Activated naive CD8-positive, alpha-beta T cell (primary cell): ENCODE measurements around the gene EIF4ENIF1.
"Not testable (repeated sequence)": the region's sequence is repeated elsewhere in the genome, so short reads cannot be mapped to it uniquely, and the experiment has no call there.

Experiments
- H3K27ac Mint-ChIP-seq: one replicate; pipeline ENCODE4 v1.8.0; 2021; ENCODE audit warnings: mixed read lengths
- H3K27me3 Mint-ChIP-seq: one replicate; pipeline ENCODE4 v1.8.0; 2021; ENCODE audit warnings: mixed read lengths
- H3K36me3 Mint-ChIP-seq: one replicate; pipeline ENCODE4 v1.8.0; 2021; ENCODE audit warnings: mixed read lengths
- H3K4me1 Mint-ChIP-seq: one replicate; pipeline ENCODE4 v1.8.0; 2021; ENCODE audit warnings: low read depth, mixed read lengths
- H3K4me3 Mint-ChIP-seq: one replicate; pipeline ENCODE4 v1.8.0; 2021; ENCODE audit warnings: mild to moderate bottlenecking, mixed read lengths
- H3K9me3 Mint-ChIP-seq: one replicate; pipeline ENCODE4 v1.8.0; 2021; ENCODE audit warnings: low read depth, mixed read lengths

The EIF4ENIF1 gene

DNA sequence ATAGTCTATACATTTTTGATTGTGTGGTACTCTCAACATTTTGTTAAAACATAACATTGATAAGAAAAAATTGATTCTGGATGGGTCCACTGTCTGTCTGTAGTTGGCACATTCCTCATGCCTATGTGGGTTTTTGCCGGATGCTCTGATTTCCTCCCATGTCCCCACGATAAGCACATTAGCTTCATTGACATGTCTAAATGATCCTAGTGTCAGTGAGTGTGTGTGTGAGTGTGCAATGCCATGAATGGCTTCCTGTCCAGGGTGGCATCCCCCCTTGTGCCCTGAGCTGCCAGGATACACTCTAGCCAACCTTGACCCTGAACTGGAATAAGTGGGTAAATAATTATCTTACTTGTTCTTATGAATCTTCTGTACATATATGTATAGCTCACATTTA, 12.1 kb upstream of the EIF4ENIF1 start:
- H3K9me3 Mint-ChIP-seq, result no peaks in the 10 kb centered on the region
- H3K4me1 Mint-ChIP-seq, result peaks cover 67% of the 10 kb centered on the region
- H3K36me3 Mint-ChIP-seq, result peaks cover 2% of the 10 kb centered on the region
- no peaks in the 10 kb centered on the region for H3K27me3 Mint-ChIP-seq
- peak overlapping the region; percentile 22 for H3K27ac Mint-ChIP-seq
- peak overlapping the region; percentile 39 for H3K4me3 Mint-ChIP-seq

GRCh38 chr22:31497148-31497938, 7.7 kb upstream of the EIF4ENIF1 start:
- peaks cover 45% of the 10 kb centered on the region for H3K4me1 Mint-ChIP-seq
- H3K27me3 Mint-ChIP-seq, result no peaks in the 10 kb centered on the region
- H3K4me3 Mint-ChIP-seq, result peak overlapping the region; percentile 97
- H3K36me3 Mint-ChIP-seq, result peaks cover 2% of the 10 kb centered on the region
- H3K9me3 Mint-ChIP-seq, result no peaks in the 10 kb centered on the region
- H3K27ac Mint-ChIP-seq, result peak overlapping the region; percentile 97

DNA sequence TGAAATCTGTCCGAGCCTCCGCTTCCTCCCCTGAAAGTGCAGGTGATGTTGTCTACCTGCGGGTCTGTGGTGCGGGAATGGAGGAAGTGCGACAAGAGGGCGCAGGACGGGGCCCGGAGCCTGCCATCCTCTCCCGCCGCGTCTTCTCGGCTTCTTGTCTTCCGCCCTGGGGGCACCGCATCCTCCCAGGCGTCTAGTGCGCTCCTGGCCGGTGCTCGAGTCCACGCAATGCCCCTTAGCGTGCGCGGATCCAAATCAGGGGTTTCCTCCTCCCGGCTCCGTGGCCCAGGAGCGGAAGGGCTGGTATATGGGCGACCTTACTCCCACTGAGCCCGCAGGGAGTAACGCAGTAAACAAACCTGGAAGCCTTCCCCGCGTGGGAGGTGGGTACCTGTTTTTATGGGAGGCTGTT, 7.1 kb upstream of the EIF4ENIF1 start:
- H3K36me3 Mint-ChIP-seq, result peaks cover 2% of the 10 kb centered on the region
- peak overlapping the region; percentile 97 for H3K27ac Mint-ChIP-seq
- H3K4me1 Mint-ChIP-seq, result peaks cover 43% of the 10 kb centered on the region
- no peaks in the 10 kb centered on the region for H3K27me3 Mint-ChIP-seq
- peak overlapping the region; percentile 97 for H3K4me3 Mint-ChIP-seq
- H3K9me3 Mint-ChIP-seq, result no peaks in the 10 kb centered on the region

DNA sequence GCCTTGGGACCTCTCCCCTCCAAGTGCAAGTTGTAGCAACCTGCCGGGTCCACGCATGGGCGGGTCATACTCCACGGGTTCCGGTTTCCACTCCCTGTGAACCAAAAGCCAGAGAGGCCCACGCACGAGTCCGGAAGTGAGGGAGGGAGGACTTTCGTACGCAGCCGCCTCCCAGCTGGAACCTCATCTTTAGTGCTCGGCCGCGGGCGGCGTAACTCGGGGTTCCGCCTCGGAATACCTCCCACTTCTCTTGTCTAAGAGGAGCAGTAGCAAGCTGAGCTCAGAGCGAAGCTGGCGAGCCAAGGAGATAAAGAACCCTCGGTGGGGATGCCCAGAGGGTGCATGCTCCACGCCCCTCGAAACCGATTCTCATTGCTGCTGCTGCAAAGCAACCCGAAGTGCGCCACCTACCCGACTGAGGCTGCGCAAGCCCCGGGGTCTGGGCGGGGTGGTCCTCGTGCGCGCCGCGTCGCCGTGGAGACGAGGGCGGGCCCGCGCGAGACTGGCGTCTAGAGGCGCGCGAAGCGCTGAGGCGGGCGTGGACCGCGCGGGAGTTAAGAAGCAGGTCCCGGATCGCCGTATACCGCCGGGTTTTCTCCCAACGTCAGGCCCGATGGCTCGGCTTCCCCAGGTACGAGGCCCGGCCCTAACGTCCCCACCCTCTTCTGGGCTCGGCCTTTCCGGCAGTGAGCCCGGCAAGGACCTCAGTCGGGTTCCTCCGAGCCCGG, 6.5 kb upstream of the EIF4ENIF1 start, which contains the start of gene SFI1:
SFI1 (plus strand) TSS at position 530 of the 728 bp plus-strand sequence. CDS start 11,749 bp downstream, outside the sequence.
- peak within 1 kb of the TSS; percentile 97 for H3K4me3 Mint-ChIP-seq
- peaks cover 42% of the 10 kb centered on the region for H3K4me1 Mint-ChIP-seq
- H3K27ac Mint-ChIP-seq, result peak within 1 kb of the TSS; percentile 97
- no peaks in the 10 kb centered on the region for H3K27me3 Mint-ChIP-seq
- no peaks in the 10 kb centered on the region for H3K9me3 Mint-ChIP-seq
- H3K36me3 Mint-ChIP-seq, result peaks cover 2% of the 10 kb centered on the region

GRCh38 chr22:31495343-31495742, 5.7 kb upstream of the EIF4ENIF1 start:
- Mint-ChIP-seq H3K36me3 (peaks cover 2% of the 10 kb centered on the region), H3K4me3 (peak overlapping the region; percentile 97), H3K4me1 (peaks cover 50% of the 10 kb centered on the region), H3K27me3 (no peaks in the 10 kb centered on the region), H3K27ac (peak overlapping the region; percentile 97), H3K9me3 (no peaks in the 10 kb centered on the region)

DNA sequence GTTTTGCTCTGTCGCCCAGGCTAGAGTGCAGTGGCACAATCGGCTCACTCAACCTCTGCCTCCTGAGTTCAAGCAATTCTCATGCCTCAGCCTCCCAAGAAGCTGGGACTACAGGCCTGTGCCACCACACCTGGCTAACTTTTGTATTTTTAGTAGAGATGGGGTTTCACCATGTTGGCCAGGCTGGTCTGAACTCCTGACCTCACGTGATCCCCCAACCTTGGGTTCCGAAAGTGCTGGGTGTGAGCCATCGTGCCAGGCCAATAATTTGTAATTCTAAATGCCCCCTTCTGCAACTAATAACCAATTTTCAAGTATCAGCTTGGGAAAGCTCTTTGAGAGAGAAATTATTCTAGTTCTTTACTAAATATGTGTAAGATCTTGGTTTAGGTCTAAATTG, 3.7 kb upstream of the EIF4ENIF1 start:
- H3K27ac Mint-ChIP-seq, result peak overlapping the region; percentile 82
- not testable (repeated sequence) for H3K27me3 Mint-ChIP-seq, H3K9me3 Mint-ChIP-seq, H3K36me3 Mint-ChIP-seq
- peaks cover 46% of the 10 kb centered on the region for H3K4me1 Mint-ChIP-seq
- H3K4me3 Mint-ChIP-seq, result peak overlapping the region; percentile 32

DNA sequence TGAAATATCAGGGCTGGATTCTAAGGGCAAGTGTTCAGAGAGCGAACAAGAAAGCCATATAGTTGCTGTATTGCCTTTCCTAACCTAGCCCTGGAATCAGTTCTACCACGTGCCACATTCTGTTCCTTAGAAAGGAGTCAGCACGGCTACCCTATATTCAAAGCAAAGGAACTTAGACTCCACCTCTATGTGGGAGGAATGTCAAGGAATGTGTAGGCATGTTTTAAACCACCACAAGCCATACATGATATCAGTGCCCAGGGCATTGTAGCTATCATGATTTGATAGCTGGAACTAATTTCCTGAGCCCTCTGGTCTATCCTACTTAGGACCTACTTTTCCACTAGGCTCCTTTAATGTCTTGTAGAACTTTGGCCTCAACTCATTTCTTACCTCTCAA, 2.5 kb upstream of the EIF4ENIF1 start:
- H3K27me3 Mint-ChIP-seq, result no peaks in the 10 kb centered on the region
- H3K4me1 Mint-ChIP-seq, result peaks cover 45% of the 10 kb centered on the region
- no peak overlapping the region for H3K4me3 Mint-ChIP-seq
- H3K9me3 Mint-ChIP-seq, result no peaks in the 10 kb centered on the region
- H3K36me3 Mint-ChIP-seq, result peaks cover 7% of the 10 kb centered on the region
- peak overlapping the region; percentile 98 for H3K27ac Mint-ChIP-seq

GRCh38 chr22:31491218-31491962, 1.7 kb upstream of the EIF4ENIF1 start:
- H3K27ac Mint-ChIP-seq, result peak overlapping the region; percentile 98
- peak overlapping the region; percentile 97 for H3K4me3 Mint-ChIP-seq
- H3K4me1 Mint-ChIP-seq, result peaks cover 48% of the 10 kb centered on the region
- H3K36me3 Mint-ChIP-seq, result peaks cover 9% of the 10 kb centered on the region
- H3K9me3 Mint-ChIP-seq, result no peaks in the 10 kb centered on the region
- H3K27me3 Mint-ChIP-seq, result no peaks in the 10 kb centered on the region

DNA sequence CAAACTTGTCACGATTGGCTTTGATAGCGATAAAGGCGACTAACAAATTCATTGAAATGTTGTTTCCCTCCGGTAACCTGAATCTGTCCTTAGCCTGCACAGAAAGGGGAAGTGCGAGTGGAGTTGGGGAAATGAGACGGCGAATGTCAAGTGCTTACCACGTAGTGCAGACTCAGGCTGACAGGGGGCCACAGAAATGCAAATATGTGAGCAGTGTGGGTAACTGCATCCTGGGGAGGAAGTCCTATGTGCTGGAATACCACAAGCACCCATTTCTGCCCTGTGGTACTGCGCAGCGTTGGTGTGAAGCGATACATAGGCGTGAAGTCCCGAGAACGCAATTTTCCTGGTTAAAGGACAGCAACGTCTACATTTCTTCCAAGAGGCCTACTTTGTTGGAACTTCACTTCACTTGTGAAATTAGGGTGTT, 869 bp upstream of the EIF4ENIF1 start:
- no peaks in the 10 kb centered on the region for H3K27me3 Mint-ChIP-seq
- peaks cover 9% of the 10 kb centered on the region for H3K36me3 Mint-ChIP-seq
- H3K4me1 Mint-ChIP-seq, result peaks cover 43% of the 10 kb centered on the region
- peak overlapping the region; percentile 98 for H3K27ac Mint-ChIP-seq
- H3K9me3 Mint-ChIP-seq, result no peaks in the 10 kb centered on the region
- H3K4me3 Mint-ChIP-seq, result peak overlapping the region; percentile 97

DNA sequence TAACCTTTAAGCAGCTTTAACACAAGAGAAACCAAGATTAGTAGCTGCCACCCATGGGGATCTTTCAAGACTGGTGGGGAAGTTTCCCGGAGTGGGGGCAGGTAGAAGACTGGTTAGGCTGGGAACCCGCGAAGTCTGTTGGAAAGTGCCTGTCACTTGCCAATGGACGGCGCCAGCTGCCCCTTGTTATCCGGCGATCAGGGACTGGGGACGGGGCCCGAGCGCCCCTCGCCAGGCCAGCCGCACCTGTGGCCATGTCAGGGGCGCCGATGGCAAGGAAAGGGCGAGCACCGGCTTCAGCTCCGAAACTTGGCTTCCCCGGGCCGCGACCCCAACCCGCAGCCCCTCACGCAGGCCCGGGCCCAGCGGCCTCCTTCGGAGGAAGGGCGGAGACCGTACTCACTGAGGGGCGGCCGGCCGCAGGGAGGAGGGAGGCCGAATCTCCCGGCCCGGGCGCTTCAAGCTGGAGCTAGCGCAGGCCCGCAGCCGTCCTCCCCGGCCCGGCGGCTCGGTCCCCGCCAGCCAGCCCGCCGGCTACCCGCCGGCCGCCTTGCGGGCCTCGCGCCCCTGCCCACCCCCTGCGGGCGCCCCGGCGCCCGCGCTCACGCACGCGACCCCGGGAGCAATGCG, 539 bp downstream of the EIF4ENIF1 start:
- Mint-ChIP-seq H3K9me3 (no peaks in the 10 kb centered on the region), H3K4me1 (peaks cover 51% of the 10 kb centered on the region)

DNA sequence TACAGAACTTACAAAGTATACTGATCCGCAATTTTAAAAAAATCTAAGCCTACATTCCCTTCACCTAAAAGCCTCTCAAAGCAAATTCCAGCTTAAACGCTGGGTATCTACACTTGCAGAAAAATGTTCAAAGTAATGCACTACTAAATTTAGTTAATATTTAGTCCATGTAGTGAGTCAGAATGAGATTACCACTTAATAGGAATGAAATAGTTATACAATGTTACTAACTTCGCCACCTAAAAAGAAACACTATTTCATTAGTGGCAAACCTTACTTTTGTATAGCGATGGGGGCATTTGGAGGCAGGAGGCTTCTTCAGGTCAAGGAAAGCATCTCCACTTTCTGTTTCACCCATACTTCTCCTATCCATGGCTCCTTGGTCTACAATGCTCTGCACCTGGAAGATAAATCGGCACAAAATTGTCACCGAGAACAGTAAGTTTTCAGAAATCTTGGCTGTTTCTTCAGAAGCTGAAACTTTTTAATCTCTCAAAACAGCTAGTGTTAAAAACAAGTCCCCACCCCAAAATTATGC, 1.2 kb downstream of the EIF4ENIF1 start:
- Mint-ChIP-seq H3K4me3 (peak overlapping the region; percentile 91), H3K36me3 (peaks cover 12% of the 10 kb centered on the region), H3K4me1 (peaks cover 54% of the 10 kb centered on the region), H3K27me3 (no peaks in the 10 kb centered on the region), H3K9me3 (no peaks in the 10 kb centered on the region), H3K27ac (peak overlapping the region; percentile 92)

More for the DNA sequence above, 539 bp downstream of the EIF4ENIF1 start:
- Mint-ChIP-seq H3K27ac (peak overlapping the region; percentile 92), H3K27me3 (no peaks in the 10 kb centered on the region), H3K36me3 (peaks cover 12% of the 10 kb centered on the region), H3K4me3 (peak overlapping the region; percentile 91)

DNA sequence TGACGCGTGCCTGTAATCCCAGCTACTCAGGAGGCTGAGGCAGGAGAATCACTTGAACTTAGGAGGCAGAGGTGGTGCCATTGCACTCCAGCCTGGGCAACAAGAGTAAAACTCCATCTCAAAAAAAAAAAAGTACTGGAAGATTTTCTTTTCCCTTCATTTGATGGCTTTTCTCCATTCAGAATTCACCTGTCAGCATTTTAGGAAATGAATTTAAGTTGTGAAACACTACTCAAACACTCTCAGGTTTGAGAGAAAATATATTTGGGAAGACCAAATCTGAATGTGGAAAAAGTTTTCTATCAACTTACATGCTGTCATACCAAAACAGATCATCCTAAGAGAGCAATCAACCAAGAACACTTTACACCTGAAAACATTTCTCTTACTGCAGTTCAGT, 2.7 kb downstream of the EIF4ENIF1 start:
- Mint-ChIP-seq H3K4me1 (peaks cover 56% of the 10 kb centered on the region), H3K9me3 (no peaks in the 10 kb centered on the region), H3K27me3 (no peaks in the 10 kb centered on the region), H3K27ac (peak overlapping the region; percentile 28), H3K36me3 (peaks cover 12% of the 10 kb centered on the region), H3K4me3 (peak overlapping the region; percentile 50)

DNA sequence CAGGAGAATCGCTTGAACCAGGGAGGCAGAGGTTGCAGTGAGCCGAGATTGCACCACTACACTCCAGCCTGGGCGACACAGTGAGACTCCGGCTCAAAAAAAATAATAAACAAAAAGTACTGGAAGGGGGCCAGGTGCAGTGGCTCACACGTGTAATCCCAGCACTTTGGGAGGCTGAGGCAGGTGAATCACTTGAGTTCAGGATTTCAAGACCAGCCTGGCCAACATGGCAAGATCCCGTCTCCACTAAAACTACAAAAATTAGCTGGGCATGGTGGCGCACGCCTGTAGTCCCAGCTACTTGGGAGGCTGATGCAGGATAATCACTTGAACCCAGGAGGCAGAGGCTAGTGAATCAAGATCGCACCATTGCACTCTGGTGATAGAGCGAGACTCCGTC, 3.3 kb downstream of the EIF4ENIF1 start:
- H3K4me1 Mint-ChIP-seq, result peaks cover 53% of the 10 kb centered on the region
- not testable (repeated sequence) for H3K4me3 Mint-ChIP-seq, H3K9me3 Mint-ChIP-seq, H3K27ac Mint-ChIP-seq, H3K27me3 Mint-ChIP-seq
- peaks cover 12% of the 10 kb centered on the region for H3K36me3 Mint-ChIP-seq

- not testable (repeated sequence) for H3K27me3 Mint-ChIP-seq, H3K36me3 Mint-ChIP-seq, H3K27ac Mint-ChIP-seq, H3K9me3 Mint-ChIP-seq, H3K4me3 Mint-ChIP-seq
- H3K4me1 Mint-ChIP-seq, result peaks cover 34% of the 10 kb centered on the region
These were observed 7.2 kb downstream of the EIF4ENIF1 start for GRCh38 chr22:31482470-31482869.
